GM10248 (cell line): ENCODE results near the gene DIP2B.

Experiments
- CTCF ChIA-PET: fragments of 300-600 bp; sonication (Branson Sonifier 250); formaldehyde crosslinking; extraction: SDS; loops from one replicate; lab custom pipeline; 2021; ENCODE audit warnings: antibody characterized with exemption; lab: Yijun Ruan, JAX
- POLR2A ChIA-PET: fragments of 350-650 bp; sonication (Branson Sonifier 250); formaldehyde crosslinking; extraction: SDS; loops from one replicate; lab custom pipeline; 2020; ENCODE audit warnings: antibody characterized with exemption; lab: Yijun Ruan, JAX
- DNase-seq: peaks from one replicate; pipeline ENCODE4 v3.0.0; 2012; ENCODE audit errors: extremely low spot score
- CTCF ChIP-seq: IDR thresholded peaks from 2 replicates; pipeline ENCODE4 v1.5.1; 2012; ENCODE audit warnings: mild to moderate bottlenecking, low read depth; ENCODE audit errors: extremely low read depth, missing control alignments, control extremely low read depth

Gene DIP2B

DNA sequence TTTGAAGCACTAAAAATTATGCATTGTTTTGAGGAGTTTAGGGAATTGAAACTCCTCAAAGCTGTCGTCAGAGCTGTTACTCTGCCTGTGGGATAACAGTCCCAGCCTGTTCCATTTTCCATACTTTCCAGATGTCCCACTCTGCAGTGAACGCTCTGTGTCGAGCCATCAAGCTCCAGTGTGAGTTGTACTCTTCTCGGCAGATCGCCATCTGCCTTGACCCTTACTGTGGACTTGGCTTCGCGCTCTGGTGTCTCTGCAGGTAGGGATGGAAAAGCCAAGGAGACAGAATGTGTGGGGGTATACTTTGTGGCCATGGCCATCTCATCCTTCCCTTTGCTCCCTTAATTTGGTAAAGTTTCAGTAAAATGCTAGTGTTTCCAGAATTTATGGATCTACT is 223.6 kb downstream of the DIP2B start:
- no peak for DNase-seq
- ChIA-PET POLR2A (interaction anchor here (0.5 kb wide), 1 partner anchor 70 kb away, joined by 5 read pairs; no protein-coding TSS in a partner anchor), CTCF (interaction anchor here (1.0 to 2.8 kb wide), 4 partner anchors 8 to 42 kb away, joined by 3 to 9 read pairs (median 5); no protein-coding TSS in a partner anchor)
- no peak for TF ChIP-seq CTCF

GRCh38 chr12:50728841-50729240 is 224.1 kb downstream of the DIP2B start:
- ChIA-PET CTCF (interaction anchor here (0.9 to 2.8 kb wide), 4 partner anchors 9 to 43 kb away, joined by 3 to 9 read pairs (median 4); no protein-coding TSS in a partner anchor), POLR2A (no interaction called here)
- TF ChIP-seq CTCF, result no peak
- DNase-seq, result no peak

- CTCF ChIA-PET, result no interaction called here
- DNase-seq, result no peak
- POLR2A ChIA-PET, result no interaction called here
- TF ChIP-seq CTCF, result no peak
These were observed 227.8 kb downstream of the DIP2B start for GRCh38 chr12:50732591-50732990.

GRCh38 chr12:50733706-50734105 is 228.9 kb downstream of the DIP2B start:
- DNase-seq, result no peak
- CTCF ChIA-PET, result no interaction called here
- POLR2A ChIA-PET, result no interaction called here
- TF ChIP-seq CTCF, result no peak

- peak; percentile 52 for TF ChIP-seq CTCF
- POLR2A ChIA-PET, result no interaction called here
- CTCF ChIA-PET, result interaction anchor here (1.0 to 1.1 kb wide), 3 partner anchors 9 to 21 kb away, joined by 3 read pairs; no protein-coding TSS in a partner anchor
- peak; percentile 22 for DNase-seq
These were observed 229.9 kb downstream of the DIP2B start for GRCh38 chr12:50734409-50735263.

GRCh38 chr12:50739611-50740010 is 234.8 kb downstream of the DIP2B start:
- POLR2A ChIA-PET, result no interaction called here
- no peak for DNase-seq
- TF ChIP-seq CTCF, result no peak
- CTCF ChIA-PET, result no interaction called here
